A549 treated with DMSO at 1 μM for 4 hours (cell line): ENCODE data around the gene PANX2. TPM values are rescaled to one million over a fixed set of nuclear protein-coding genes. Genes with fewer than 3 reads are reported as not detected.

Experiments used
- total RNA-seq: library from RNA; stranded (reverse); fragments of 200-300 nt; extraction: Qiagen RNA extraction; gene quantifications from 5 replicates; pipeline ENCODE4 v1.2.3, GENCODE V29; 2022; ENCODE audit warnings: low read depth

PANX2 gene, protein sequence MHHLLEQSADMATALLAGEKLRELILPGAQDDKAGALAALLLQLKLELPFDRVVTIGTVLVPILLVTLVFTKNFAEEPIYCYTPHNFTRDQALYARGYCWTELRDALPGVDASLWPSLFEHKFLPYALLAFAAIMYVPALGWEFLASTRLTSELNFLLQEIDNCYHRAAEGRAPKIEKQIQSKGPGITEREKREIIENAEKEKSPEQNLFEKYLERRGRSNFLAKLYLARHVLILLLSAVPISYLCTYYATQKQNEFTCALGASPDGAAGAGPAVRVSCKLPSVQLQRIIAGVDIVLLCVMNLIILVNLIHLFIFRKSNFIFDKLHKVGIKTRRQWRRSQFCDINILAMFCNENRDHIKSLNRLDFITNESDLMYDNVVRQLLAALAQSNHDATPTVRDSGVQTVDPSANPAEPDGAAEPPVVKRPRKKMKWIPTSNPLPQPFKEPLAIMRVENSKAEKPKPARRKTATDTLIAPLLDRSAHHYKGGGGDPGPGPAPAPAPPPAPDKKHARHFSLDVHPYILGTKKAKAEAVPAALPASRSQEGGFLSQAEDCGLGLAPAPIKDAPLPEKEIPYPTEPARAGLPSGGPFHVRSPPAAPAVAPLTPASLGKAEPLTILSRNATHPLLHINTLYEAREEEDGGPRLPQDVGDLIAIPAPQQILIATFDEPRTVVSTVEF
- total RNA-seq = 5.8 to 7.5 TPM (median 6.3 TPM) in 5 replicates

DNA sequence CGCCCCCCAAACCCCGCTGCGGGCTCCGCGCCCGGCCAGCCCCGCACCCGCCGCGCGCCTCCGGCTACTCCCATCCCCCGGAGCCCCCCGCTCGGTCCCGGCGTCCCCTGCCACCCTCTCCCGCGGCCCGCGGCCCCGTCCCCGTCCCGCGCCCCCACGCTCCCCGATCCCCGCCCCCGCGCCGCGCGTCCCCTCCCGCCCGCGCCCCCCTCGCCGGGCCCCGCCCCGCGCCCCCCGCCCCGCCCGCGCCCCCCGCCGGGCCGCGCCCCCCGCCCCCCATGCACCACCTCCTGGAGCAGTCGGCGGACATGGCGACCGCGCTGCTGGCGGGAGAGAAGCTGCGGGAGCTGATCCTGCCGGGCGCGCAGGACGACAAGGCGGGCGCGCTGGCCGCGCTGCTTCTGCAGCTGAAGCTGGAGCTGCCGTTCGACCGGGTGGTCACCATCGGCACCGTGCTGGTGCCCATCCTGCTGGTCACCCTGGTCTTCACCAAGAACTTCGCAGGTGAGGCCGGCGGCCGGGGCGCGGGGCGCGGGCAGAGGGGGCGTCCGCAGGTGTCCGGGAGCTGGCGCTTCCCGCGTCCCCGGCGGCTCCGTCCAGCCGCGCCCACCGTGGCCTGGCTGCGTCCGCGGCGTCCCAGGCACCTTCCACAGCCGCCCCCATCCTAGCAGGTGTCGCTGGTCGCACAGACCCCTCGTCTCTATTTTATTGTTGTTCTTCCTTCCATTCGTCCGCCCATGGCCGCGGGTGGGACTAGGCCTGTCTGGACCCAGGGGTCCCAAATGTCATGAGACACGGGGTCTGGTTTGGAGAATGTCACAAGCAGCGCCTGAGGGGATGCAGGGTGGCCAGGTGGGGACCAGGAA lies at the start of gene PANX2:
Gene PANX2 (plus strand): TSS at position 279 of the 866 bp plus-strand sequence. CDS start 0 bp downstream, at position 279.

DNA sequence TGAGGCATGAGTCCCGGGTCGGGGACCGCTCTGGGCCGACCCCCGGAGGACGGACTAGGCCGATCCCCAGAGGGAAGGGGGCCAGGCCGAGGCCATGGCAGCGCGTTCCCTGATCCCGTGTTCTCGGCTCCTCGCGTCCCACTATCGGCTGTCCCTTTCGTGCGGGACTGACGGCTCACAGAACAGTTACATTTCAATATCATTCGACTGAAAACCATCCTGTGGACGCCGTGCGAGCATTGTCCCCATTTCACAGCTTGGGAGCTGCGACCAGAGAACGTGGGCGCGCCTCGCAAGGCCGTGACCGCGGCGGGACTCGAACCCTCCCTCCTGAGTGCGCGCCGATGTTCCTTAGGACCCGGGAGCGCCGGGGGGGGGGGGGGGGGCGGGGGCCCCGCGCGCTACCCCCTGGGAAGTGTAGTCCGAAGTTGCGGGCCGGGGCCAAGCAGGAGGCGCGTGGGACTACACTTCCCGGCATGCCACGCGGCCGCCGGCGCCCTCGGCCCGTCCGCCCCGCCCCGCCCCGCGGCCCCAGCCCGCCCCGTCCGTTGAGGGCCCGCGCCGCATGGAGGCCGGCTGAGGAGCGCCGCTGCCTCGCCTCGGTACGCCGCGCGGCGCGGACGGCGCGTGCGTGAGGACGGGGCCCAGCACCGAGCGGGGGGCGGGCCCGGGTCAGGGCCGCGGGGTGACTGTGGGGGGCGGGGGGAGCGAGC lies 15.0 kb downstream of the PANX2 start, which contains the start of gene TRABD:
Gene TRABD (plus strand): TSS at position 539 of the 713 bp plus-strand sequence. CDS start 7,148 bp downstream, outside the sequence.

DNA sequence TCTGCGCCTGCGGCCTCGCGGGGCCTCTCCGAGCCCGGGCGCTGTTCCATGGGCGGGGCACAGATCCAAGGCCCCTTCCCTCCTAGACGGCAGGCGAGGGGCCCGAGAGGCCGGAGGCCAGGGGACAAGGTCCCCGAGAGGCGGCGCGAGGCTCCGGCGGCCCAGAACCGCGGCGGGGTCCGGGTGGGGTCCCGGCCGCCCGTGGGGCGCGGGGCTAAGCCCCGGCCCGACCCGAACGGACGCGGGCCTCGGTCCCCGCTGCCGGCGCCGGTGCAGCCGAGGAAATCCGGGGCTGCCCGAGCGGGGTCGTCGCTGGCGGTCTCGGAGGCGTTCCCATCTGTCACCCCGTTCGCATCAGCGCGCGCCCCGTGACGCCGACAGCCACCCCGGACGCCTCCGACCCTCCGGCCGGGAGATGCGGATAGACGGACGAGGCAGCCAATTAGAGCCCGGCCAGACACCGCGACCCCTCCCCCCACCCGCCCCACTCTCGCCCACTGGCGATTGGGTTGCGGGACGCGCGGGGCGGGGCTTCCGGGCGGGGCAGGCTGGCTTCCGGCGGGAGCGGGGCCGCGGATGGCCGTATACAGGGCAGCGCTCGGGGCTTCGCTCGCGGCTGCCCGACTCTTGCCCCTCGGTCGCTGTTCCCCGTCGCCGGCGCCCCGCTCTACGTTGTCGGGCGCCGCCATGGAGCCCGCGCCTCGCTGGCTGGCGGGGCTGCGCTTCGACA lies 30.1 kb downstream of the PANX2 start, which contains the start of gene SELENOO:
Gene SELENOO (plus strand): TSS at position 551 of the 730 bp plus-strand sequence. CDS start 26 bp downstream, at position 577.

Other genes starting within 250 kb of the PANX2 start
- gene PIM3, start 210.0 kb upstream of the PANX2 start, total RNA-seq = 25.4 to 36.8 TPM (median 29.6 TPM) in 5 replicates
- gene IL17REL, start 158.0 kb upstream of the PANX2 start, total RNA-seq = 0.03 to 0.04 TPM (median 0.03 TPM) in 3 of 5 replicates, not detected in the others
- gene TTLL8, start 112.4 kb upstream of the PANX2 start, total RNA-seq = not detected in 5 replicates
- 0.03 to 0.09 TPM (median 0.04 TPM) in 3 of 5 replicates, not detected in the others for gene MLC1, start 85.3 kb upstream of the PANX2 start, total RNA-seq
- gene MOV10L1, start 80.7 kb upstream of the PANX2 start, total RNA-seq = not detected in 5 replicates
- gene TRABD, start 15.2 kb downstream of the PANX2 start, total RNA-seq = 23.1 to 37.1 TPM (median 32.9 TPM) in 5 replicates
- gene SELENOO, start 30.3 kb downstream of the PANX2 start, total RNA-seq = 13.4 to 19.2 TPM (median 17.3 TPM) in 5 replicates
- 5.8 to 11.4 TPM (median 11.1 TPM) in 5 replicates for gene TUBGCP6, start 74.3 kb downstream of the PANX2 start, total RNA-seq
- gene HDAC10, start 80.5 kb downstream of the PANX2 start, total RNA-seq = 8.7 to 14.6 TPM (median 11.5 TPM) in 5 replicates
- gene MAPK12, start 91.0 kb downstream of the PANX2 start, total RNA-seq = 18.6 to 25.1 TPM (median 24.1 TPM) in 5 replicates
- gene MAPK11, start 99.6 kb downstream of the PANX2 start, total RNA-seq = 4.8 to 7.2 TPM (median 6.6 TPM) in 5 replicates
- gene PLXNB2, start 136.9 kb downstream of the PANX2 start, total RNA-seq = 94.9 to 120 TPM (median 119 TPM) in 5 replicates
- 1.9 to 3.2 TPM (median 3.0 TPM) in 5 replicates for gene DENND6B, start 156.3 kb downstream of the PANX2 start, total RNA-seq
- gene PPP6R2, start 172.6 kb downstream of the PANX2 start, total RNA-seq = 10.0 to 15.2 TPM (median 12.7 TPM) in 5 replicates